Psoas muscle (tissue), 8 donors: ENCODE results near the gene ATP6AP1. TPM values are rescaled to one million over a fixed set of nuclear protein-coding genes. Genes with fewer than 3 reads are reported as not detected.

Source experiments
- ATAC-seq, 4 donors: fragments of 200-7000 bp; cut with Tn5 transposase; one replicate each; pipeline ENCODE4 v1.9.1; 2020; ENCODE audit warnings: moderate library complexity in 3 of 4, mild to moderate bottlenecking in 2 of 4
- DNase-seq, 2 donors: peaks; one replicate each; pipeline ENCODE4 v3.0.0-alpha.2; 2020
- H3K27ac ChIP-seq: fragments of 200-600 bp; one replicate; pipeline ENCODE4 v1.8.0; 2022
- H3K27me3 ChIP-seq, 3 donors: fragments of 200-600 bp in 1 of 3; one replicate each; pipeline versions ENCODE4 v1.6.1 to v1.8.0; 2013 to 2022; ENCODE audit warnings: low read length in 2 of 3, mild to moderate bottlenecking in 2 of 3, moderate library complexity in 1 of 3; ENCODE audit not compliant: insufficient read depth in 3 of 3
- H3K36me3 ChIP-seq, 2 donors: fragments of 200-600 bp in 1 of 2; one replicate each; pipeline versions ENCODE4 v1.6.1 to v1.8.0; 2013 to 2022; ENCODE audit warnings: low read depth in 1 of 2, mild to moderate bottlenecking in 1 of 2, moderate library complexity in 1 of 2; ENCODE audit not compliant: insufficient read depth in 1 of 2
- H3K4me1 ChIP-seq: fragments of 200-600 bp; one replicate; pipeline ENCODE4 v1.8.0; 2022
- H3K4me3 ChIP-seq: fragments of 200-600 bp; one replicate; pipeline ENCODE4 v1.8.0; 2022; ENCODE audit warnings: mild to moderate bottlenecking
- H3K9me3 ChIP-seq: fragments of 200-600 bp; one replicate; pipeline ENCODE4 v1.8.0; 2022
- CTCF ChIP-seq: fragments of 200-600 bp; IDR thresholded peaks from one replicate; pipeline ENCODE4 v1.8.0; 2022; ENCODE audit warnings: antibody characterized with exemption
- WGBS, 3 donors: extraction: QIAGEN DNeasy Blood & Tissue Kit; methylation state at CpG; one replicate each; pipeline versions ENCODE4 v1.1.6 to v1.1.7; 2013; 5-methylcytosine and 5-hydroxymethylcytosine counted together
- intact Hi-C, 2 donors: fragments of 100-400 bp; cut with DNase I; formaldehyde crosslinking; loops; one replicate each; pipeline versions ENCODE4 v1.11.0 to v1.14.2; 2022
- polyA plus RNA-seq, 3 donors: library from polyadenylated mRNA; stranded (reverse); fragments of 200-250 nt; gene quantifications; one replicate each; pipeline ENCODE4 v1.2.3, GENCODE V29; 2013
- total RNA-seq, 4 donors: library from RNA; stranded (reverse); fragmentation: NEBNext Ultra II Directional in 2 of 4; extraction: Animal tissue kit (Norgen Biotek cat#: 25700) in 2 of 4; gene quantifications; one replicate each; pipeline versions ENCODE4 v1.2.1 to v1.2.4, GENCODE V29; 2021 to 2023
- donor health status: healthy with polysubstance abuse.
- donor health status: DM: no; HTN: no; CAD: no; lungs with moderate emphysema.
- donor health status: Bipolar disorder and iron deficiency.
- donor health status: healthy.
- donor health status: DM: yes; HTN: yes; CAD: no.
- donor health status: DM: no; HTN: no; CAD: no.
- donor health status: DM: no; HTN: no; CAD: no.
- donor health status: DM: yes; HTN: yes; CAD: no.

The ATP6AP1 gene
- total and polyA plus RNA-seq, 7 donors: 28.3 to 38.6 (median 34.3) TPM

GRCh38 chrX:154486052-154486395 lies 57.5 kb downstream of the ATP6AP1 start:
- intact Hi-C loops: no loop called here
- peaks cover 2 to 11% of the 10 kb centered on the region in 2 donors for H3K36me3 ChIP-seq
- no peak for TF ChIP-seq CTCF
- no peaks in the 10 kb centered on the region for H3K27me3 ChIP-seq
- ATAC-seq: peak in 2 of 4 donors; percentile 1 to 13
- peak; percentile 54 to 75 for DNase-seq
- 0 to 40% (median 1%) methylated on average over 18 to 35 of the region's 35 CpGs for WGBS, 3 donors
- peak overlapping the region; percentile 89 for H3K27ac ChIP-seq
- no peaks in the 10 kb centered on the region for H3K9me3 ChIP-seq
- H3K4me1 ChIP-seq: peaks cover 10% of the 10 kb centered on the region
- peak overlapping the region; percentile 74 for H3K4me3 ChIP-seq

Other genes with a start within 250 kb of the ATP6AP1 start
- not detected for gene OPN1MW, start 246.1 kb upstream of the ATP6AP1 start, total RNA-seq
- not detected for gene OPN1MW, start 246.1 kb upstream of the ATP6AP1 start, polyA plus RNA-seq
- not detected for gene OPN1MW2, start 208.9 kb upstream of the ATP6AP1 start, total RNA-seq
- gene OPN1MW2, start 208.9 kb upstream of the ATP6AP1 start, polyA plus RNA-seq: not detected
- gene OPN1MW3, start 171.1 kb upstream of the ATP6AP1 start, total RNA-seq: not detected
- gene OPN1MW3, start 171.1 kb upstream of the ATP6AP1 start, polyA plus RNA-seq: not detected
- gene TEX28, start 133.6 kb upstream of the ATP6AP1 start, total RNA-seq: not detected
- not detected for gene TEX28, start 133.6 kb upstream of the ATP6AP1 start, polyA plus RNA-seq
- gene TKTL1, start 132.9 kb upstream of the ATP6AP1 start, total RNA-seq: under 1 TPM in 3 of 4 donors, not detected in 1; 0.19 to 0.44 (median 0.26) TPM
- gene TKTL1, start 132.9 kb upstream of the ATP6AP1 start, polyA plus RNA-seq: under 1 TPM; 0.24 to 0.52 (median 0.30) TPM
- 10 to 100 TPM; 66.9 to 92.5 (median 76.4) TPM for gene FLNA, start 54.0 kb upstream of the ATP6AP1 start, total RNA-seq
- 100 to 1,000 TPM in 1 of 3 donors, 10 to 100 TPM in 2; 45.7 to 106 (median 56.0) TPM for gene FLNA, start 54.0 kb upstream of the ATP6AP1 start, polyA plus RNA-seq
- 10 to 100 TPM; 61.1 to 78.2 (median 66.5) TPM for gene EMD, start 49.4 kb upstream of the ATP6AP1 start, total RNA-seq
- 100 to 1,000 TPM in 1 of 3 donors, 10 to 100 TPM in 2; 91.6 to 101 (median 94.9) TPM for gene EMD, start 49.4 kb upstream of the ATP6AP1 start, polyA plus RNA-seq
- gene RPL10, start 30.3 kb upstream of the ATP6AP1 start, total RNA-seq: 1,000 to 10,000 TPM; 1,403 to 2,633 (median 2,325) TPM
- gene RPL10, start 30.3 kb upstream of the ATP6AP1 start, polyA plus RNA-seq: 1,000 to 10,000 TPM; 4,938 to 5,433 (median 5,248) TPM
- 100 to 1,000 TPM in 2 of 4 donors, 10 to 100 TPM in 2; 72.6 to 149 (median 111) TPM for gene DNASE1L1, start 19.4 kb upstream of the ATP6AP1 start, total RNA-seq
- 10 to 100 TPM; 42.2 to 75.1 (median 71.1) TPM for gene DNASE1L1, start 19.4 kb upstream of the ATP6AP1 start, polyA plus RNA-seq
- gene TAFAZZIN, start 17.1 kb upstream of the ATP6AP1 start, total RNA-seq: 10 to 100 TPM; 17.7 to 25.5 (median 23.6) TPM
- gene TAFAZZIN, start 17.1 kb upstream of the ATP6AP1 start, polyA plus RNA-seq: 10 to 100 TPM; 19.2 to 21.8 (median 20.7) TPM
- gene GDI1, start 8.5 kb downstream of the ATP6AP1 start, total RNA-seq: 10 to 100 TPM; 37.4 to 57.7 (median 49.8) TPM
- 10 to 100 TPM; 37.4 to 52.4 (median 50.7) TPM for gene GDI1, start 8.5 kb downstream of the ATP6AP1 start, polyA plus RNA-seq
- 10 to 100 TPM; 48.6 to 75.7 (median 55.6) TPM for gene FAM50A, start 15.5 kb downstream of the ATP6AP1 start, total RNA-seq
- 100 to 1,000 TPM in 1 of 3 donors, 10 to 100 TPM in 2; 55.0 to 117 (median 86.5) TPM for gene FAM50A, start 15.5 kb downstream of the ATP6AP1 start, polyA plus RNA-seq
- gene PLXNA3, start 29.6 kb downstream of the ATP6AP1 start, total RNA-seq: 1 to 10 TPM; 3.3 to 6.5 (median 6.0) TPM
- 1 to 10 TPM; 1.7 to 2.6 (median 2.5) TPM for gene PLXNA3, start 29.6 kb downstream of the ATP6AP1 start, polyA plus RNA-seq
- 10 to 100 TPM; 10.7 to 24.1 (median 22.7) TPM for gene LAGE3, start 50.6 kb downstream of the ATP6AP1 start, total RNA-seq
- gene LAGE3, start 50.6 kb downstream of the ATP6AP1 start, polyA plus RNA-seq: 10 to 100 TPM; 24.3 to 64.8 (median 27.4) TPM
- gene UBL4A, start 57.9 kb downstream of the ATP6AP1 start, total RNA-seq: 10 to 100 TPM; 38.3 to 69.9 (median 46.3) TPM
- gene UBL4A, start 57.9 kb downstream of the ATP6AP1 start, polyA plus RNA-seq: 100 to 1,000 TPM in 2 of 3 donors, 10 to 100 TPM in 1; 64.4 to 118 (median 106) TPM
- gene SLC10A3, start 62.0 kb downstream of the ATP6AP1 start, total RNA-seq: 10 to 100 TPM in 3 of 4 donors, 1 to 10 TPM in 1; 7.2 to 15.7 (median 13.8) TPM
- 10 to 100 TPM; 16.3 to 39.8 (median 32.2) TPM for gene SLC10A3, start 62.0 kb downstream of the ATP6AP1 start, polyA plus RNA-seq
- 10 to 100 TPM; 29.7 to 34.8 (median 32.8) TPM for gene FAM3A, start 87.6 kb downstream of the ATP6AP1 start, total RNA-seq
- gene FAM3A, start 87.6 kb downstream of the ATP6AP1 start, polyA plus RNA-seq: 10 to 100 TPM; 37.5 to 40.4 (median 37.7) TPM
- 1 to 10 TPM; 6.2 to 9.1 (median 7.1) TPM for gene G6PD, start 118.2 kb downstream of the ATP6AP1 start, total RNA-seq
- gene G6PD, start 118.2 kb downstream of the ATP6AP1 start, polyA plus RNA-seq: 1 to 10 TPM; 3.2 to 7.8 (median 4.6) TPM
- gene IKBKG, start 118.9 kb downstream of the ATP6AP1 start, total RNA-seq: 10 to 100 TPM; 11.3 to 27.5 (median 16.9) TPM
- gene IKBKG, start 118.9 kb downstream of the ATP6AP1 start, polyA plus RNA-seq: 10 to 100 TPM; 16.9 to 28.8 (median 22.8) TPM
- not detected for gene CTAG1A, start 156.5 kb downstream of the ATP6AP1 start, total RNA-seq
- not detected for gene CTAG1A, start 156.5 kb downstream of the ATP6AP1 start, polyA plus RNA-seq
- not detected for gene CTAG1B, start 190.6 kb downstream of the ATP6AP1 start, total RNA-seq
- gene CTAG1B, start 190.6 kb downstream of the ATP6AP1 start, polyA plus RNA-seq: not detected
- under 1 TPM in 1 of 4 donors, not detected in 3; 0.39 TPM for gene CTAG2, start 224.9 kb downstream of the ATP6AP1 start, total RNA-seq
- gene CTAG2, start 224.9 kb downstream of the ATP6AP1 start, polyA plus RNA-seq: 1 to 10 TPM in 1 of 3 donors, not detected in 2; 4.9 TPM